Spleen (tissue), 11 donors: ENCODE measurements around the gene AIRE. TPM values are rescaled to one million over a fixed set of nuclear protein-coding genes. Genes with fewer than 3 reads are reported as not detected.
A peak's percentile ranks its signal among the peaks of the same experiment; 100 is the strongest.

ENCODE experiments used
- DNase-seq: peaks from one replicate; pipeline ENCODE4 v3.0.0-alpha.2; 2020
- H3K27ac ChIP-seq, 8 donors: fragments of 200-600 bp; sonication (generic) in 7 of 8; 1 replicate in 4 of 8; 2 replicates in 4 of 8; pipeline versions ENCODE4 v1.5.0 to v1.8.0; 2016 to 2021; ENCODE audit warnings: inconsistent platforms in 4 of 8, mild to moderate bottlenecking in 4 of 8, moderate library complexity in 1 of 8
- H3K27me3 ChIP-seq, 7 donors: fragments of 200-600 bp; sonication (generic) in 6 of 7; replicated peaks in 1 of 7; 1 replicate in 4 of 7; 2 replicates in 3 of 7; pipeline versions ENCODE4 v1.5.0 to v1.8.0; 2016 to 2021; ENCODE audit warnings: inconsistent platforms in 3 of 7, mild to moderate bottlenecking in 1 of 7
- H3K36me3 ChIP-seq, 6 donors: fragments of 200-600 bp; sonication (generic) in 5 of 6; 1 replicate in 4 of 6; 2 replicates in 2 of 6; pipeline versions ENCODE4 v1.5.0 to v1.8.0; 2016 to 2021; ENCODE audit warnings: inconsistent platforms in 2 of 6
- H3K4me1 ChIP-seq, 6 donors: fragments of 200-600 bp; sonication (generic) in 5 of 6; 1 replicate in 3 of 6; 2 replicates in 3 of 6; pipeline versions ENCODE4 v1.5.0 to v1.8.0; 2016 to 2021; ENCODE audit warnings: inconsistent platforms in 3 of 6
- H3K4me3 ChIP-seq, 8 donors: fragments of 200-600 bp; sonication (generic) in 7 of 8; 1 replicate in 4 of 8; 2 replicates in 4 of 8; pipeline versions ENCODE4 v1.5.0 to v1.8.0; 2016 to 2021; ENCODE audit warnings: inconsistent platforms in 4 of 8, mild to moderate bottlenecking in 4 of 8, moderate library complexity in 2 of 8
- H3K9me3 ChIP-seq, 8 donors: fragments of 200-600 bp; sonication (generic) in 7 of 8; 1 replicate in 4 of 8; 2 replicates in 4 of 8; pipeline versions ENCODE4 v1.5.0 to v1.8.0; 2016 to 2021; ENCODE audit warnings: inconsistent platforms in 4 of 8
- CTCF ChIP-seq, 11 experiments: fragments of 200-600 bp in 7 of 11; fragments of 450-650 bp in 4 of 11; sonication (generic) in 4 of 11; IDR thresholded peaks in 8 of 11; conservative IDR thresholded peaks in 3 of 11; 1 replicate in 7 of 11; 2 replicates in 4 of 11; pipeline versions ENCODE4 v1.4.0 to v1.8.0; 2016 to 2021; ENCODE audit warnings: antibody characterized with exemption in 11 of 11, inconsistent platforms in 4 of 11, mild to moderate bottlenecking in 1 of 11
- POLR2A ChIP-seq, 3 donors: fragments of 450-650 bp; IDR thresholded peaks; one replicate each; pipeline ENCODE4 v1.5.1; 2017; ENCODE audit warnings: antibody characterized with exemption in 3 of 3, mild to moderate bottlenecking in 1 of 3
- POLR2AphosphoS5 ChIP-seq, 3 donors: sonication (generic); formaldehyde crosslinking; IDR thresholded peaks; one replicate each; pipeline ENCODE4 v1.5.1; 2017; ENCODE audit warnings: antibody characterized with exemption in 3 of 3
- WGBS, 5 donors: extraction: QIAGEN DNeasy Blood & Tissue Kit in 3 of 5; methylation state at CpG; one replicate each; pipeline versions ENCODE4 v1.1.5 to v1.1.7; 2013 to 2018; 5-methylcytosine and 5-hydroxymethylcytosine counted together
- intact Hi-C: fragments of 100-400 bp; cut with DNase I; formaldehyde crosslinking; loops from one replicate; pipeline ENCODE4 v1.15.0; 2023; ENCODE audit warnings: low total_unique reads
- polyA plus RNA-seq, 3 donors: library from polyadenylated mRNA; stranded (reverse); fragments of 200-250 nt; gene quantifications; one replicate each; pipeline ENCODE4 v1.2.1, GENCODE V29; 2013
- total RNA-seq, 7 donors: library from RNA; depleted of rRNA in 3 of 7; stranded (reverse); fragments of >200 nt in 3 of 7; fragmentation: NEBNext Ultra II Directional in 4 of 7; extraction: Animal tissue kit (Norgen Biotek cat#: 25700) in 4 of 7; gene quantifications; one replicate each; pipeline versions ENCODE4 v1.1.0 to v1.2.1, GENCODE V29; 2016 to 2021
- donor health status: healthy with polysubstance abuse.
- donor health status: DM: no; HTN: no; CAD: no; lungs with moderate emphysema.
- donor health status: DM: no; HTN: no; CAD: no.
- donor health status: Bipolar disorder and iron deficiency.
- donor health status: healthy.
- donor health status: DM: no; HTN: no; CAD: no.
- donor health status: DM: yes; HTN: yes; CAD: no.

AIRE gene
- total and polyA plus RNA-seq, 10 donors = 0.08 to 0.16 (median 0.10) TPM; not detected in 6

GRCh38 chr21:44304011-44304616 is 18.4 kb downstream of the AIRE start:
- intact Hi-C loops = no loop called here
- Histone ChIP-seq H3K27ac (peak overlapping the region in 3 of 8 donors; percentile 93 to 94 (median 93)), H3K9me3 (no peaks in the 10 kb centered on the region), H3K36me3 (peaks cover 0 to 35% (median 14%) of the 10 kb centered on the region in 6 donors), H3K4me3 (no peak overlapping the region), H3K4me1 (peaks cover 23 to 76% (median 64%) of the 10 kb centered on the region in 6 donors), H3K27me3 (no peaks in the 10 kb centered on the region)
- peak in 2 of 3 donors; percentile 10 to 32 for TF ChIP-seq POLR2AphosphoS5 (IDR thresholded peaks at IDR 0.05)
- no peak for TF ChIP-seq POLR2A (IDR thresholded peaks at IDR 0.05)
- WGBS, 5 donors = 81 to 88% (median 87%) methylated on average over 8 to 16 of the region's 16 CpGs
- no peak for DNase-seq

DNA sequence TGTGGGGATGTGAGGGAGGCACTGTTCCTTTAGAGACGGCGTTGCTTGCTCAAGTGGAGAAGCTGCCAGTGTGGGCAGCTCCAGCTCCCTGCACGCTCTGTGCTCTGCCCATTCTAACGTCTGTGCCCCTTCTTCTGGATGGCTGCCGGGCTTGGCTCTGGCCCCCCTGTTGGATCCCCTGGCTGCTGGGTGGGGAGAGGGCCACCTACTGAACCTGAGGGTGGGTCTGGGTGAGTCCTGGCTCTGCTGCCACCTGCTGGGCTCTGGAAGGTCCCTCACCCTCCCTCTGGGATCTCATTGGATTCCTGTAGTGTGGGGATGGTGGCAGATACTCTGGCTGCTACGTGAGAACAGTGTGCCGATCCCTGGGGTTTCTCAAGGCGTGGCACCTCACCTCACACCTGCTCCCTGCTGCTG is 19.2 kb downstream of the AIRE start:
- no peaks in the 10 kb centered on the region for H3K9me3 ChIP-seq
- intact Hi-C loops = no loop called here
- no peak overlapping the region for H3K4me3 ChIP-seq
- DNase-seq = no peak
- H3K36me3 ChIP-seq = peaks cover 0 to 42% (median 17%) of the 10 kb centered on the region in 6 donors
- peaks cover 23 to 71% (median 59%) of the 10 kb centered on the region in 6 donors for H3K4me1 ChIP-seq
- 59 to 69% (median 69%) methylated on average over 6 to 8 of the region's 8 CpGs for WGBS, 5 donors
- H3K27me3 ChIP-seq = no peaks in the 10 kb centered on the region
- no peak for TF ChIP-seq POLR2A (IDR thresholded peaks at IDR 0.05)
- TF ChIP-seq CTCF (IDR thresholded peaks at IDR 0.05 in 8 of 11, conservative IDR thresholded peaks at IDR 0.05 in 3 of 11) = peak; percentile 52 to 80 (median 60)
- peak overlapping the region in 4 of 8 donors; percentile 41 to 93 (median 60) for H3K27ac ChIP-seq

DNA sequence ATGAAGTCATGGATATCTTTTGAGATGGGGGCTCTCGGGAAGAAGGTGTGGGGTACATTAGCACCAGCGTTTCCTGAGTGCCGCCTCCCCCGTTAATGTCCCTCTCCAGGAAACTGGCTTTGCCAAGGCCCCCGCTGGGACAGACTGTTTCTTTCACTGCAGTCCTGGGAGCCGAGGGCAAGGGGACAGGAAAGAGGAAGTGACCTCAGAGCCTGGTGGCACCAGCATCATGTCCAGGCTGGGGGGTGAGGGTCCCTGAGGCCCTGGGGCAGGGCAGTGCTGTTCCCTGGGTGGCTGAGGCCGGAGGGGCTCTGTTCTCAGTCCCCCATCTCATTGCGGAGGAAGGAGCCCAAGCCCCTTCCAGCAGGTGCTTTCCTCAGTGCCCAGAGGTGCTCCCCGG is 20.0 kb downstream of the AIRE start:
- Histone ChIP-seq H3K27me3 (no peaks in the 10 kb centered on the region), H3K4me1 (peaks cover 23 to 68% (median 56%) of the 10 kb centered on the region in 6 donors), H3K27ac (peak overlapping the region in 6 of 8 donors; percentile 13 to 93 (median 60)), H3K9me3 (no peaks in the 10 kb centered on the region), H3K4me3 (no peak overlapping the region), H3K36me3 (peaks cover 0 to 50% (median 23%) of the 10 kb centered on the region in 6 donors)
- no peak for DNase-seq
- intact Hi-C loops = no loop called here
- 47 to 82% (median 62%) methylated on average over 7 to 9 of the region's 9 CpGs for WGBS, 5 donors
- TF ChIP-seq POLR2A (IDR thresholded peaks at IDR 0.05) (no peak), POLR2AphosphoS5 (IDR thresholded peaks at IDR 0.05) (peak; percentile 49 to 65 (median 58))

DNA sequence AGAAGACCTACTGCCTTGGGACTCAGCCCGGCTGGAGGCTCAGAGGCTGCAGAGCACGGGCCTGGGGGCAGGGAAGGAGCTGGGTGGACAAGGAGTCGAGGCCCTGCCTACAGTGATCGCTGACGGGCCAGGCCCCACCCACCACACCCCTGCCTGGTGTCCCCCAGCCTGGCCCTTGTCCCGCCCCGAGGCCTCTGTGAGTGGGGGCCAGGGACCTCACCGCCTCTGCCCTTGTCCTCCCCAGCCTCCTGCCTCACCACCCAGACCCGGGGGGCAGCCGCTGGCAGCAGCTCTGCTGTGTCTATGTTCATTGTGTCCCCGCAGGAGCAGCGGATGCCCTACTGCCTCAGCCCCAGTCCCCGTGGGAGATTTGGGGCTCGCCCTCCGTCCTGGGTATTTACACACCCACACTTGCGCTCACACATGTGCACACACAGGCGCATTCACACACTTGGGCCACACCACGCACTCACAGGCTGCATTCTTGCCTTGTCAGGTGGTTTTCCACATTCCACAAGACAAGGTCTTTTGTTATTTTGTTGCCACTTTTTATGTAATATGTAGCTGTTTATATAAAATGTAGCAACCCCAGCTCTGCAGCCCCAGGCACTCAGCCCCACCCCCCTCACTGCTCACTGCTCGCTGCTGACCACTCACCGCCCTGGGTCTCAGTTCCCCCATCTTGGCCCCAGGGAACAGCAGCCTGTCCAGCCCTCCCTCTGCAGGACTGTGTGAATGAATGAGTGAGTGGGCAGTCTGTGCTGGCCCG is 21.4 kb downstream of the AIRE start:
- WGBS, 5 donors = 90 to 96% (median 92%) methylated on average over 19 to 21 of the region's 21 CpGs
- H3K9me3 ChIP-seq = no peaks in the 10 kb centered on the region
- H3K4me3 ChIP-seq = no peak overlapping the region
- TF ChIP-seq POLR2A (IDR thresholded peaks at IDR 0.05) (no peak), POLR2AphosphoS5 (IDR thresholded peaks at IDR 0.05) (no peak), CTCF (IDR thresholded peaks at IDR 0.05 in 8 of 11, conservative IDR thresholded peaks at IDR 0.05 in 3 of 11) (no peak)
- intact Hi-C loops = no loop called here
- DNase-seq = no peak
- no peaks in the 10 kb centered on the region for H3K27me3 ChIP-seq
- peaks cover 8 to 53% (median 42%) of the 10 kb centered on the region in 6 donors for H3K4me1 ChIP-seq
- peaks cover 0 to 65% (median 38%) of the 10 kb centered on the region in 6 donors for H3K36me3 ChIP-seq
- H3K27ac ChIP-seq = no peak overlapping the region
